Muscle layer of colon (tissue), 2 donors: ENCODE results near the gene WDR81.

Experiments used
- H3K27ac ChIP-seq: one replicate; pipeline ENCODE4 v1.7.0; 2013; ENCODE audit warnings: low read depth, mild to moderate bottlenecking, low read length, moderate library complexity
- H3K27me3 ChIP-seq, 2 donors: one replicate each; pipeline ENCODE4 v1.7.0; 2013; ENCODE audit warnings: low read length in 2 of 2, mild to moderate bottlenecking in 2 of 2; ENCODE audit not compliant: insufficient read depth in 2 of 2, control insufficient read depth in 1 of 2
- H3K36me3 ChIP-seq: one replicate; pipeline ENCODE4 v1.7.0; 2013; ENCODE audit warnings: mild to moderate bottlenecking, low read length; ENCODE audit not compliant: insufficient read depth
- H3K4me1 ChIP-seq: one replicate; pipeline ENCODE4 v1.7.0; 2013; ENCODE audit warnings: mild to moderate bottlenecking, low read length; ENCODE audit not compliant: insufficient read depth
- H3K4me3 ChIP-seq, 2 donors: one replicate each; pipeline ENCODE4 v1.7.0; 2013; ENCODE audit warnings: low read length in 2 of 2, low read depth in 1 of 2, mild to moderate bottlenecking in 1 of 2, moderate library complexity in 1 of 2
- H3K9ac ChIP-seq: one replicate; pipeline ENCODE4 v1.7.0; 2013; ENCODE audit warnings: low read length
- H3K9me3 ChIP-seq: one replicate; pipeline ENCODE4 v1.7.0; 2013; ENCODE audit warnings: mild to moderate bottlenecking, low read length
- donor health status: abdominal sarcoma.
- donor health status: Adenocarcinoma of cecum.

The WDR81 gene

GRCh38 chr17:1779571-1780131 lies 55.1 kb downstream of the WDR81 start:
- H3K9ac ChIP-seq, result no peak overlapping the region
- H3K27ac ChIP-seq, result peak overlapping the region; percentile 29
- no peaks in the 10 kb centered on the region for H3K9me3 ChIP-seq
- peaks cover 33% of the 10 kb centered on the region for H3K4me1 ChIP-seq
- no peaks in the 10 kb centered on the region for H3K27me3 ChIP-seq
- no peak overlapping the region for H3K4me3 ChIP-seq
- peaks cover 27% of the 10 kb centered on the region for H3K36me3 ChIP-seq

- Histone ChIP-seq H3K4me1 (peaks cover 42% of the 10 kb centered on the region), H3K9me3 (no peaks in the 10 kb centered on the region), H3K4me3 (no peak overlapping the region), H3K27ac (peak overlapping the region; percentile 47), H3K9ac (no peak overlapping the region), H3K36me3 (peaks cover 15% of the 10 kb centered on the region), H3K27me3 (no peaks in the 10 kb centered on the region)
Measured at GRCh38 chr17:1782171-1782567, 57.7 kb downstream of the WDR81 start.

GRCh38 chr17:1783271-1783670 lies 58.8 kb downstream of the WDR81 start:
- no peaks in the 10 kb centered on the region for H3K9me3 ChIP-seq
- peak overlapping the region; percentile 39 for H3K9ac ChIP-seq
- peak overlapping the region; percentile 24 for H3K27ac ChIP-seq
- H3K36me3 ChIP-seq, result peaks cover 14% of the 10 kb centered on the region
- no peaks in the 10 kb centered on the region for H3K27me3 ChIP-seq
- H3K4me3 ChIP-seq, result peak overlapping the region in 1 of 2 donors; percentile 33
- H3K4me1 ChIP-seq, result peaks cover 51% of the 10 kb centered on the region

- H3K4me1 ChIP-seq, result peaks cover 51% of the 10 kb centered on the region
- peak overlapping the region; percentile 39 for H3K9ac ChIP-seq
Measured at GRCh38 chr17:1783834-1784611, 59.5 kb downstream of the WDR81 start.

GRCh38 chr17:1785930-1786329 lies 61.4 kb downstream of the WDR81 start:
- Histone ChIP-seq H3K9ac (no peak overlapping the region), H3K4me1 (peaks cover 41% of the 10 kb centered on the region), H3K27ac (peak overlapping the region; percentile 45)

More at GRCh38 chr17:1783834-1784611, 59.5 kb downstream of the WDR81 start:
- Histone ChIP-seq H3K27me3 (no peaks in the 10 kb centered on the region), H3K9me3 (no peaks in the 10 kb centered on the region), H3K4me3 (peak overlapping the region in 1 of 2 donors; percentile 33), H3K36me3 (peaks cover 10% of the 10 kb centered on the region), H3K27ac (peak overlapping the region; percentile 24)

GRCh38 chr17:1786708-1787107 lies 62.2 kb downstream of the WDR81 start:
- H3K27me3 ChIP-seq, result no peaks in the 10 kb centered on the region
- H3K9ac ChIP-seq, result no peak overlapping the region
- H3K27ac ChIP-seq, result peak overlapping the region; percentile 68
- peaks cover 5% of the 10 kb centered on the region for H3K36me3 ChIP-seq
- H3K4me1 ChIP-seq, result peaks cover 40% of the 10 kb centered on the region
- H3K9me3 ChIP-seq, result no peaks in the 10 kb centered on the region
- no peak overlapping the region for H3K4me3 ChIP-seq

More at GRCh38 chr17:1785930-1786329, 61.4 kb downstream of the WDR81 start:
- no peaks in the 10 kb centered on the region for H3K9me3 ChIP-seq
- H3K4me3 ChIP-seq, result no peak overlapping the region
- H3K36me3 ChIP-seq, result peaks cover 10% of the 10 kb centered on the region
- no peaks in the 10 kb centered on the region for H3K27me3 ChIP-seq

- peaks cover 35% of the 10 kb centered on the region for H3K4me1 ChIP-seq
- H3K4me3 ChIP-seq, result peak overlapping the region in 1 of 2 donors; percentile 12
- H3K36me3 ChIP-seq, result no peaks in the 10 kb centered on the region
- peak overlapping the region; percentile 68 for H3K27ac ChIP-seq
- no peaks in the 10 kb centered on the region for H3K27me3 ChIP-seq
- H3K9me3 ChIP-seq, result no peaks in the 10 kb centered on the region
- no peak overlapping the region for H3K9ac ChIP-seq
Measured at GRCh38 chr17:1787301-1787902, 62.9 kb downstream of the WDR81 start.
